ENCODE results near the gene MSI2. TPM values are rescaled to one million over a fixed set of nuclear protein-coding genes. Genes with fewer than 3 reads are reported as not detected.

MSI2 gene
- total RNA-seq, 4 donors from 2014 or later = 60.7 to 101 (median 70.9) TPM

- no peak for DNase-seq
- no peaks in the 10 kb centered on the region for H3K36me3 ChIP-seq
- TF ChIP-seq POLR2A (IDR thresholded peaks at IDR 0.05) (no peak), CTCF (IDR thresholded peaks at IDR 0.05) (no peak)
- H3K27ac ChIP-seq = no peak overlapping the region
- H3K9me3 ChIP-seq = no peaks in the 10 kb centered on the region
- H3K27me3 ChIP-seq = no peaks in the 10 kb centered on the region
- WGBS, 2 donors = 91 to 95% methylated on average over 17 of the region's 17 CpGs
- H3K4me1 ChIP-seq = peaks cover 13 to 18% of the 10 kb centered on the region in 2 donors
- intact Hi-C loops (cut with DNase I) = no loop called here
- no peak overlapping the region for H3K4me3 ChIP-seq (replicated peaks in 1 of 3)
These were observed 30.2 kb downstream of the MSI2 start for GRCh38 chr17:57286399-57287105.

DNA sequence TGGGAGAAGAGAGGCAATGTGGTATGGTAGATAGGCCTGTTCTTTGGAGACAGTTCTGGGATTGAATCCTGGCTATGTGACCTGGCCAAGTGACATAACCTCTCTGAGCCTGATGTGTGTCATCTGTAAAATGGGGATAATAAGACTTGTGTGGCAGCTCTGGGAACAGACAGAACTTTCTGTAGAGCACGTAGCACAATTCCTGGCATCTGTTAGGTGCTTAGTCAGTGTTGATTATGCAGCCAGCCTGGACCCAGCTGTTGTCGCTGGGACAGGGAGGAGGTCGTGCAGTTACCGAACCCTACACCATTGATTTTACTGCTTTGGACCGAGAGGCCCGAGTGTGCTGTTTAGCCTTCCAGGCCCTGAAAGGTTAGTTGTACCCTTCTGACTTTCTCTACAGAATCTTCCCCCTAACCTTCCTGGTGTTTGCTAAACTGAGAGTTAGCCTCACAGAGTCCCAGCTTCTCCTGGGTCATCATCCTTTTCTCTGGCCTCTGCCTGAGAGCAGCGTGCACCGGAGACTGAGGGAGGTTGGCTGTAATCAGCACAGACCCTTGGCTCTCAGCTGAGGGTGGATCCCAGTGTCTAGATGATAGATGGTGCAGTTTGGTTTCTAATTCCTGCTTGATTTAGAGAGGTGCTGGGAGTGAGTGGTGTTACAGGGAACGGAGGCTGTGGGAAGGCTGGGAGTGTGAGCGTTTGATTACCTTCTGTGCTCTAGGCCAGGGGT, 31.9 kb downstream of the MSI2 start:
- no peak for DNase-seq
- no peaks in the 10 kb centered on the region for H3K9me3 ChIP-seq
- H3K27me3 ChIP-seq = no peaks in the 10 kb centered on the region
- H3K4me1 ChIP-seq = peaks cover 13 to 18% of the 10 kb centered on the region in 2 donors
- H3K4me3 ChIP-seq (replicated peaks in 1 of 3) = no peak overlapping the region
- intact Hi-C loops (cut with DNase I) = no loop called here
- WGBS, 2 donors = 77 to 91% methylated on average over 10 of the region's 10 CpGs
- no peaks in the 10 kb centered on the region for H3K36me3 ChIP-seq
- H3K27ac ChIP-seq = no peak overlapping the region
- no peak for TF ChIP-seq CTCF (IDR thresholded peaks at IDR 0.05)
- no peak for TF ChIP-seq POLR2A (IDR thresholded peaks at IDR 0.05)

DNA sequence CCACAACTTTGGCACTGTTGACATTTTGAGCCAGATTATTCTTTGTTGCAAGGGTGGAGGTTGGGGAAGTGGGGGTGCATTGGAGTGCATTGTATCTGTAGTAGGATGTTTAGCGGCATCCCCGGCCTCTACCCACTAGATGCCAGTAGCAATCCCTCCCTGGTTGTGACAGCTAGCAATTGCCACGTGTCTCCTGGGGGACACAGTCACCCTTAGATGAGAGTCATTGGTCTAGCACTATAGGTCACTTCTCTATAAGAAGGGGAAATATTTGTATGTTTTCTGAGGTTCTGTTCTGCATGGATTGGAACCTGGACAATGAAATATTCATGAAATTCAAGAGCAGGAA, 32.4 kb downstream of the MSI2 start:
- H3K27ac ChIP-seq = peak overlapping the region in 1 of 3 donors; percentile 7
- H3K36me3 ChIP-seq = no peaks in the 10 kb centered on the region
- H3K9me3 ChIP-seq = no peaks in the 10 kb centered on the region
- no peaks in the 10 kb centered on the region for H3K27me3 ChIP-seq
- H3K4me1 ChIP-seq = peaks cover 13 to 18% of the 10 kb centered on the region in 2 donors
- TF ChIP-seq POLR2A (IDR thresholded peaks at IDR 0.05) (no peak), CTCF (IDR thresholded peaks at IDR 0.05) (no peak)
- 86% methylated on average over 3 of the region's 3 CpGs for WGBS, 2 donors
- no peak overlapping the region for H3K4me3 ChIP-seq (replicated peaks in 1 of 3)
- intact Hi-C loops (cut with DNase I) = no loop called here
- no peak for DNase-seq

DNA sequence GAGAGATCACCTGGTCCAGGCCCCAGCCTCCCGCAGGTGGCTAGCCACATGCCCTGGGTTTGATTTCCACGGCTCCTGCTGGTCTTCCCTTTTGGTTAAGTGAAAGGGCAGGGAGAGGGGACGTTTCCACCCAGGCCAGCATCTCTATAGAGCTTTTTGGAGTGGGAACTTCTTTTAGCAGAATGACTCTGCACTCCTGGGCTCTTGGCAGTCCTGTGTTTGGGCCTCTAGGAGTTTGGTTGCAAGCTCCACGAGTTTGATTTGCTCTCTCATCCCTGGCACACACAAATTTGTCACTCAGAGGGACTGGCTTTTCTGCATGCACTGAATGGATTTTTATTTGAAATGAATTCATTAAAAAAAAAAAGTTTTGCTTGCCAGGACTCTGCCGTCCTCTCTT, 32.8 kb downstream of the MSI2 start:
- H3K36me3 ChIP-seq = no peaks in the 10 kb centered on the region
- intact Hi-C loops (cut with DNase I) = no loop called here
- no peak overlapping the region for H3K4me3 ChIP-seq (replicated peaks in 1 of 3)
- 68 to 73% methylated on average over 5 of the region's 5 CpGs for whole genome bisulfite sequencing, 2 donors
- TF ChIP-seq CTCF (IDR thresholded peaks at IDR 0.05) = no peak
- H3K9me3 ChIP-seq = no peaks in the 10 kb centered on the region
- peaks cover 13 to 18% of the 10 kb centered on the region in 2 donors for H3K4me1 ChIP-seq
- peak overlapping the region in 1 of 3 donors; percentile 7 for H3K27ac ChIP-seq
- DNase-seq = peak in 1 of 2 donors; percentile 7
- no peaks in the 10 kb centered on the region for H3K27me3 ChIP-seq

DNA sequence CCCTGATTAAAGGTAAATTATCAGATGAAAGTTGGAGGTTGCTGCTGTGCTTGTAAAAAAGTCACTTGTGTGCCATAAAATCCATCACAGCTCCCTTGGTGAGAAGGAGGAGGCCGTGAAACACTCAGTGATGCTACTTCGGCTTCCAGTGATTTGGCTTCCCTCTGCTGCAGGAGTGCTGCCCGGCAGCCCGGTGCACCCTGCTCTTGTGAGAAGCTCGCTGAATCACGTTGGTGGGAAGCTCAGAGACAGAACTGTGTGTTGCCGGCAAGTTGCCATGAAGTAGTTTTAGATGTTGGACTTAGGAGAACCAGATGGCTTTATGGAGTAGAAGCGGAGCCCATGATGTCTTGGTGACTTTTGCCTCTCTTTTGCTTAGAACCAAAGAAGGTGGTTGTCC, 33.3 kb downstream of the MSI2 start:
- H3K36me3 ChIP-seq = no peaks in the 10 kb centered on the region
- H3K27ac ChIP-seq = peak overlapping the region in 1 of 3 donors; percentile 7

More for the DNA sequence above, 33.3 kb downstream of the MSI2 start:
- WGBS, 2 donors = 84 to 85% methylated on average over 7 to 8 of the region's 8 CpGs
- intact Hi-C loops (cut with DNase I) = no loop called here
- no peaks in the 10 kb centered on the region for H3K9me3 ChIP-seq
- TF ChIP-seq POLR2A (IDR thresholded peaks at IDR 0.05) = no peak
- no peak for TF ChIP-seq CTCF (IDR thresholded peaks at IDR 0.05)
- H3K27me3 ChIP-seq = no peaks in the 10 kb centered on the region
- H3K4me1 ChIP-seq = peaks cover 13 to 18% of the 10 kb centered on the region in 2 donors
- DNase-seq = no peak
- H3K4me3 ChIP-seq (replicated peaks in 1 of 3) = no peak overlapping the region

Measured in thyroid gland (tissue), 4 donors.